Kidney (tissue), 14 donors: ENCODE measurements around the gene PROX2. TPM values are rescaled to one million over a fixed set of nuclear protein-coding genes. Genes with fewer than 3 reads are reported as not detected.

Experiments used
- DNase-seq, 5 donors: peaks; one replicate each; pipeline ENCODE4 v3.0.0-alpha.2; 2013 to 2020
- FAIRE-seq: peaks from 2 replicates; lab custom pipeline; 2012; peaks lifted over from hg19 to GRCh38; lab: Jason Lieb, UNC
- H3K27ac ChIP-seq, 2 donors: one replicate each; pipeline ENCODE4 v1.7.0; 2013; ENCODE audit warnings: low read depth in 2 of 2, low read length in 2 of 2, inconsistent platforms in 1 of 2
- H3K27me3 ChIP-seq: one replicate; pipeline ENCODE4 v1.7.1; 2013; ENCODE audit warnings: low read length, inconsistent platforms; ENCODE audit not compliant: control insufficient read depth, insufficient read depth
- H3K36me3 ChIP-seq, 3 donors: one replicate each; pipeline versions ENCODE4 v1.7.0 to v1.7.1; 2013; ENCODE audit warnings: low read length in 3 of 3, control low read depth in 1 of 3, inconsistent platforms in 1 of 3; ENCODE audit not compliant: insufficient read depth in 3 of 3, control insufficient read depth in 2 of 3
- H3K4me1 ChIP-seq, 3 donors: one replicate each; pipeline versions ENCODE4 v1.7.0 to v1.7.1; 2013; ENCODE audit warnings: low read length in 3 of 3, inconsistent platforms in 1 of 3, low read depth in 1 of 3; ENCODE audit not compliant: control insufficient read depth in 2 of 3, insufficient read depth in 2 of 3
- H3K4me3 ChIP-seq, 3 donors: one replicate each; pipeline versions ENCODE4 v1.7.0 to v1.8.1; 2013; ENCODE audit warnings: low read length in 3 of 3, control low read depth in 1 of 3, inconsistent platforms in 1 of 3
- H3K9ac ChIP-seq, 3 donors: one replicate each; pipeline versions ENCODE4 v1.7.0 to v1.7.1; 2013; ENCODE audit warnings: low read length in 3 of 3, control low read depth in 1 of 3, inconsistent platforms in 1 of 3
- H3K9me3 ChIP-seq, 3 donors: one replicate each; pipeline versions ENCODE4 v1.7.0 to v1.7.1; 2013; ENCODE audit warnings: low read length in 3 of 3, control low read depth in 1 of 3, inconsistent platforms in 1 of 3; ENCODE audit not compliant: control insufficient read depth in 2 of 3, insufficient read depth in 1 of 3
- intact Hi-C: fragments of 100-400 bp; cut with DNase I; formaldehyde crosslinking; loops from one replicate; pipeline ENCODE4 v1.11.1; 2022
- polyA plus RNA-seq: library from polyadenylated mRNA; stranded (reverse); fragments of 350-450 nt; fragmentation: Illumina TruSeq; extraction: RNeasy Lipid Tissue Mini Kit (QIAGEN cat#74804); gene quantifications from one replicate; pipeline ENCODE4 v1.2.3, GENCODE V29; 2014; ENCODE audit warnings: low read depth, low replicate concordance; ENCODE audit not compliant: insufficient read depth
- total RNA-seq: library from RNA; stranded (reverse); fragmentation: NEBNext Ultra II Directional; extraction: Animal tissue kit (Norgen Biotek cat#: 25700); gene quantifications from one replicate; pipeline ENCODE4 v1.2.1, GENCODE V29; 2021
- TF ChIP-seq, protein P1 (sequence below): IDR thresholded peaks from 3 replicates; pipeline ENCODE4 v1.5.1; 2012; ENCODE audit warnings: mild to moderate bottlenecking, moderate library complexity, borderline replicate concordance; ENCODE audit not compliant: insufficient read depth; ENCODE audit errors: extremely low read depth
- donor health status: control.
- donor health status: control.
- donor health status: control.
- donor health status: control.
- donor health status: control.
- donor health status: DM: yes; HTN: yes; CAD: no.
- donor health status: Normal renal cell carcinoma (clear cell type).

Gene PROX2
- total and polyA plus RNA-seq, 2 donors from 2014 or later: not detected

DNA sequence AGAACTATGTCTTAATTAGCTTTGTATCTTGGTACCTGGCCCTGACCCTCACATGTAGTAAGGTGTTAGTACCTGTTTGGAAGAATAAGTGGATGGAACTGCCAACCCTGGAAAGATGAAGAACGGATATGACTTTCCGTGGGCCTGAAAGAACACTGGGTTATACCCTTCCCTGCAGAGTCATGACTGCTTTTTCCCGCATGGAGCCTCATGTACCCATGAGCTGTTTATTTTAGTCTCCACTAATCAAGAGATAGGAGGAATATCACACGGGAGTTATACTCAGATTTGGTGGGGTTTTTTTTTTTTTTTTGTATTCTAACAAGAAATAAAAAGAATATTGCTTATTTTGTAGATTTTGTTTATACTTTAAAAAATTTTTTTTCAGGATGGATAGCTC lies 21.7 kb upstream of the PROX2 start:
- Histone ChIP-seq H3K27me3 (no peaks in the 10 kb centered on the region), H3K27ac (no peak overlapping the region), H3K4me3 (no peak overlapping the region), H3K36me3 (peaks cover 41 to 97% (median 74%) of the 10 kb centered on the region in 3 donors), H3K4me1 (no peaks in the 10 kb centered on the region), H3K9me3 (no peaks in the 10 kb centered on the region), H3K9ac (no peak overlapping the region)
- intact Hi-C loops: no loop called here
- no peak for DNase-seq
- TF ChIP-seq, protein P1, sequence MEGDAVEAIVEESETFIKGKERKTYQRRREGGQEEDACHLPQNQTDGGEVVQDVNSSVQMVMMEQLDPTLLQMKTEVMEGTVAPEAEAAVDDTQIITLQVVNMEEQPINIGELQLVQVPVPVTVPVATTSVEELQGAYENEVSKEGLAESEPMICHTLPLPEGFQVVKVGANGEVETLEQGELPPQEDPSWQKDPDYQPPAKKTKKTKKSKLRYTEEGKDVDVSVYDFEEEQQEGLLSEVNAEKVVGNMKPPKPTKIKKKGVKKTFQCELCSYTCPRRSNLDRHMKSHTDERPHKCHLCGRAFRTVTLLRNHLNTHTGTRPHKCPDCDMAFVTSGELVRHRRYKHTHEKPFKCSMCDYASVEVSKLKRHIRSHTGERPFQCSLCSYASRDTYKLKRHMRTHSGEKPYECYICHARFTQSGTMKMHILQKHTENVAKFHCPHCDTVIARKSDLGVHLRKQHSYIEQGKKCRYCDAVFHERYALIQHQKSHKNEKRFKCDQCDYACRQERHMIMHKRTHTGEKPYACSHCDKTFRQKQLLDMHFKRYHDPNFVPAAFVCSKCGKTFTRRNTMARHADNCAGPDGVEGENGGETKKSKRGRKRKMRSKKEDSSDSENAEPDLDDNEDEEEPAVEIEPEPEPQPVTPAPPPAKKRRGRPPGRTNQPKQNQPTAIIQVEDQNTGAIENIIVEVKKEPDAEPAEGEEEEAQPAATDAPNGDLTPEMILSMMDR: no peak
- no peak for FAIRE-seq

DNA sequence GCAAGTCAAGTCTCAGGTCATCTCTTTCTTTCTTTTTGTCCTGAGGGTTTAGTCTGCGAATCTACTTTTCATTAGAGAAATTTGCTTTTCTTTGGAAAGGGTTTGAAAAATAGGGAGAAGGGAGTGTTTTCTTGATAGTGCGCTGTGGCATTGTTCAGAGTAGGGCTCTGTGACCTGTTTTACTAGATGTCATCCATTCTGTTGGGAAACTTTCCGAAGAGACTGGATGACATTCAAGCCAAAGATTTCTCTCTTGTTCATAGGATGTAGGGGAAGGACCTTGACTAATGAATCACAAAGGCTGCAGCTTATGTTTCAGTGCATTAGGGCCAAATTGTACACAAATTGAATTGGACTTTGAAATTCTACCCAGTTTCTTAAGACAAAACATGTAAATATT lies 20.5 kb upstream of the PROX2 start:
- H3K4me1 ChIP-seq: no peaks in the 10 kb centered on the region
- TF ChIP-seq, protein P1: no peak
- H3K27me3 ChIP-seq: no peaks in the 10 kb centered on the region
- FAIRE-seq (no peak), DNase-seq (no peak)
- H3K9me3 ChIP-seq: no peaks in the 10 kb centered on the region
- H3K9ac ChIP-seq: no peak overlapping the region
- intact Hi-C loops: no loop called here
- no peak overlapping the region for H3K27ac ChIP-seq
- peaks cover 43 to 89% (median 66%) of the 10 kb centered on the region in 3 donors for H3K36me3 ChIP-seq
- no peak overlapping the region for H3K4me3 ChIP-seq

DNA sequence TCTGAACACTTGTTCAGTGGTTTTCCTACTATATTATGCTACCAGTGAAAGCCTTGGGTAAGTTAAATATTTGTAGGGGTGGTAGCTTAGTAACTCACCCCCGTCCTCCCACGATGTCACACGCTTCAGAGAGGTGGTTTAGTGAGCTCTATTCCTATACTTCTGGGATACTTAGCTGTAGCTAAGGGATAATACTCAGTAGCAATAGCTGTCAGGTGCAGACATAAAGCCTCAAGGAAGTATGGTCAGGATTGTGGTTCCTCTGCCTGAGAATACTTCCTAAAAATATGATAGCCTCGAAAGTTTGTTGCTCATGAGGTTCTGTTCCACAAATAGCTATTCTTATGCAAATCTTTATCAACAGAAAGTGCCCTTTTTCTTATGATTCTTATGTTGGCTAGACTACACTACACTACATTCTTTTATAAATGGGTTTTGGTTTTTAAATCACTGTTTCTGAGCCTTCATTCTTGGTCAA lies 17.7 kb upstream of the PROX2 start:
- FAIRE-seq: no peak
- H3K27ac ChIP-seq: no peak overlapping the region
- DNase-seq: no peak
- no peaks in the 10 kb centered on the region for H3K4me1 ChIP-seq
- no peak overlapping the region for H3K4me3 ChIP-seq
- H3K27me3 ChIP-seq: no peaks in the 10 kb centered on the region
- peaks cover 27 to 74% (median 56%) of the 10 kb centered on the region in 3 donors for H3K36me3 ChIP-seq
- TF ChIP-seq, protein P1: no peak
- intact Hi-C loops: no loop called here
- no peak overlapping the region for H3K9ac ChIP-seq
- H3K9me3 ChIP-seq: no peaks in the 10 kb centered on the region

DNA sequence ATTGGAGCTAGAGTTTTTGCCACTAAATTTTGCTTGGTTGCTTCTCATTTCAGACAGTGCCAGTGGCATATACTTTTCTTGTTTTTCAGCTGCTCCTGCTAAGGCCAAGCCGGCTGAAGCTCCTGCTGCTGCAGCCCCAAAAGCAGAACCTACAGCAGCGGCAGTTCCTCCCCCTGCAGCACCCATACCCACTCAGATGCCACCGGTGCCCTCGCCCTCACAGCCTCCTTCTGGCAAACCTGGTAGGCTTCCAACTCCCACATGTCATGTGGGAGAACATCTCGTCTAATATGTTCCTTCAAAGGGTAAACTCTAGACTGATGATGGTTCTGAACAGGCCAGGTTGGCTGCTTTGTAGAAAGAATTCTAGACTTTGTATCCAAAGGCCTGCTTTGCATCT lies 16.8 kb upstream of the PROX2 start:
- Histone ChIP-seq H3K9me3 (no peaks in the 10 kb centered on the region), H3K36me3 (peaks cover 21 to 65% (median 48%) of the 10 kb centered on the region in 3 donors), H3K4me1 (peaks cover 0 to 3% (median 0%) of the 10 kb centered on the region in 3 donors), H3K27me3 (no peaks in the 10 kb centered on the region), H3K27ac (no peak overlapping the region), H3K9ac (no peak overlapping the region), H3K4me3 (no peak overlapping the region)
- no peak for FAIRE-seq
- TF ChIP-seq, protein P1: no peak
- DNase-seq: no peak
- intact Hi-C loops: no loop called here
